ENCODE results near the gene TOM1L1.
A peak's percentile ranks its signal among the peaks of the same experiment; 100 is the strongest.

The TOM1L1 gene

DNA sequence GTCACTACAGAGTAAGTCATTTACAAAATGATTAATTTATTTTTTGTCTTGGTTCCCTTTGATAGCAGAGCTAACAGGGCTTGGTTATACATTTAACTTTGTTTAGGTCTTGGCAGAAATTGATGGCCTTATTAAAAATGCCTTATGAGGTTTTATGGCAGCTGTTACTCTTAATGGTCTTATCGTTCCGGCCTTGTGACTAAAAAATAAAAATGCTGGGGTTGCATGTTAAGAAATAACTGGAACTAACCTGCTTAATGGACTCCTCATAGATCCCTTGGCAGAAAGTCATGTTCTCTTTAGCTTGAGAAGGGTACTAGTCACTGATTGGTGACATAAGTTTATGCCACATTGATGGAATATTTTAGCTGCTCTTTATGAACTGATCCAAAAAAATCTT is 49.5 kb downstream of the TOM1L1 start:
- no peak for DNase-seq

DNA sequence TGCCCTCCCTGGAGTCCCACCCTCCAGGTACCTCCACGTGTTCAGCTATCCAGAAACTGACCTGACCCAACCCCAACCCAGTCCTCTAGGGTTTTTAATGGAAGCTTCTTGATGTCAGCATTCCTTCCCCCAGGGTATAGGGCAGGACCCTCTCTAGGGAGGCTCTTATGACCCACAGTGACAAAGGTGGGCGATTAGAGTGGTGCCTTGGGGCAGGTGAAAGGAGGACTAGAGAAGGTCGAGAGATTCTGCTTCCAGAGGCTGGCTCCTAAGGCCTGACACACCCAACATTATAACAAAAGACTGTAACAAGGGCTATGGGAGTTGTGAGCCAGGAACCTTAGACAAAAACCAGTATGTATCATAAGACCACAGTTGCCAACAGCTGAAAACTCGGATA is 50.6 kb downstream of the TOM1L1 start:
- DNase-seq: no peak

DNA sequence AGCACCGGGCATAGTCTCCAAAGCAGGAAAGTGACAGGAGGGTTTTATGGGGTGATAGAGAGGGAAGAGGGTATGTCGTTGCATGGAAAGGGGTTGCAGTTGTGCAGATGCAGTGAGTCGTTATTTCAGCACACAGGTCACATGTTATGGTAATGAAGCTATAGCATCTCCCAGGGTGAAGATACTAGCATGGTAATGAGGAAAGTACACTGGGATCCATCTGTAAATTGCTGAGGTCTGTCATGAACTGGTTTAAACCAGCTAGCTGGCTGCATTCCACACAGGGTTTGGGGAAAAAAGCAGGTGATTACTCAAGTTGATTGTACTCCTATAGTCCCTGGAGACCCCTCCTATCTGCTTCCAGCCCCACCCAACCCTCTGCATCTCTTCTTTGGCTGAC is 56.1 kb downstream of the TOM1L1 start:
- no peak for DNase-seq

DNA sequence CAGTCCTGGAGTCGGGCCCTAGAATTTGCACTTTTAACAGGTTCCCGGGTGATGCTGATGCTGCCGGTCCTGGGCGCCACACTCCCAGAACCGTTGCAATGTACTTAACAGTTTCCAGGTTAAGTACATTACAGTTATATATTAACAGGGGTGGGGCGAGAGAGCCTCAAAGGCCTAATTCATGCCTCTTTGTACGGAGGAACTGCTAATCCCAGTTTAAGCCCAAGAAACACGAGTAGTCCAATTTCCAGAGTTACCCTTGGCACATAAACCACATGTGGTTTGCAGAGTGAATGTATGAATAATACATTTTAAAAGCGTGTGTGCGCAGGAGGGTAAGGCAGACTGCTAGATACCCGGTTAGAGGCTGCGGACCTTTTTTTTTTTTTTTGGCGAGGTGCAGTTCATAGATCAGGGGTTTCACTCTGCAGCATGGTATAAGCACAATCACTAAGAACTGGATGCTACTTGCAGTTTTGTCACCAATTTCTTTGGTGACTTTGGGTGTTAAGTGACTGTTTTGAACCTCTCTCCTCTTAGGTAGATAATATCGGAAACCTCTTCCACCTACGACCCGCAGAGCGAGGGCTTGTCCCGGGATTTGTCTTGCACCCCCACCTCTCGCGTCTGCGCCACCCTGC is 67.1 kb downstream of the TOM1L1 start:
- peak; percentile 14 for DNase-seq

DNA sequence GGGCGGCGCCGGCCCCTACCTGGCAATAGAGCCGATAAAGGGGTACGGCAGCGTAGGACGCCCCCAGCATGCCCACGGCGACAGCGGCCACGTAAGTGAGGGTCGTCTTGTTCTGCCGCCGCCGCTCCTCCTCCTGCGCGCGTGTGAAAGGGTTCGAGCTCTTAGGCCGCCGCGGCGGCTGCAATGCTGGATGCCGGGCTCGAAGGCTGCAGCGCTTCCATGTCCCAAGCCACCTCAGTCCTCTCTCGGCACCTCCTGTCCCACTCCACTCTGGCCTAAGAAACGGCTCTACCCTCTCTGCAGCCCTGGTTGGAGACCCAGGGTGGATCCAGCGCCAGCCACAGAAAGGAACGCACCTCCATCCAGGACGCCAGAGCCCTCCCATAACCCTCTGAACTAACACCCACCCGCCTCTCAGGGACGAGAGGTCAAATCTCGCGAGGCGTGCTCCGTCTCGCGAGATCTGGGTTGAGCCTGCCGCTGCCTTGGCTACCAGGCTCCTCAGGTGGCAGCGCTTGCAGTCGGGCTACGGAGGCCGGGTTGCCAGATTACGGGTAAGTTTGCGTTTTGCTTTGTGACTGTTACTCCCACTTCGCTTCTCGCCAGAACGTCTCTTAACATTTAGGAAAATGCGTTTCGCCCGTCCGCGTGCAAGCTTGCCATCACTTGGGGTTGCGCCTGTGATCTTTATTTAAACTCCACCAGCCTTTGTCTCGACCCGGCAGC is 67.8 kb downstream of the TOM1L1 start, which contains the start of the genes COX11 and STXBP4:
Gene COX11, minus strand, starts transcription at position 393 of the 726 bp plus-strand sequence. Its CDS starts 8 bp downstream, at position 385.
Gene STXBP4, plus strand, starts transcription at position 504 of the 726 bp plus-strand sequence. CDS start 17,455 bp downstream, outside the sequence.
- DNase-seq: peak; percentile 93

DNA sequence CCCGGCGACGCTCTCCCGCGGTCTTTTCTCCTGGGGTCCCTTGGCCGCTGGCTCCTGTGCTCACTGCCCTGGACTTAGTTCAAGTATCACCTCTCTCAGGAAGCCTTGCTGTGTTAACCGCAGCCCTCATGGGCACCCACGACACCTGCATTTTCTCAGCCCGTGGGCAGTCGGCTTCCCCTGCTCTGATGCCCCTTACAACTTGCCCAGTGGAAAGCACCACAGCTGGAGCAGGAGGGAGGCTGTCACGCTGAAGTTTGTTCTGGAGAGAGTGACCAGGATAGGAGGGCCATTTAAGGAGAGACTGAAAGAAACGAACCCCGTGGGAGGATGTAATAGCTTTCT is 68.3 kb downstream of the TOM1L1 start:
- DNase-seq: no peak

DNA sequence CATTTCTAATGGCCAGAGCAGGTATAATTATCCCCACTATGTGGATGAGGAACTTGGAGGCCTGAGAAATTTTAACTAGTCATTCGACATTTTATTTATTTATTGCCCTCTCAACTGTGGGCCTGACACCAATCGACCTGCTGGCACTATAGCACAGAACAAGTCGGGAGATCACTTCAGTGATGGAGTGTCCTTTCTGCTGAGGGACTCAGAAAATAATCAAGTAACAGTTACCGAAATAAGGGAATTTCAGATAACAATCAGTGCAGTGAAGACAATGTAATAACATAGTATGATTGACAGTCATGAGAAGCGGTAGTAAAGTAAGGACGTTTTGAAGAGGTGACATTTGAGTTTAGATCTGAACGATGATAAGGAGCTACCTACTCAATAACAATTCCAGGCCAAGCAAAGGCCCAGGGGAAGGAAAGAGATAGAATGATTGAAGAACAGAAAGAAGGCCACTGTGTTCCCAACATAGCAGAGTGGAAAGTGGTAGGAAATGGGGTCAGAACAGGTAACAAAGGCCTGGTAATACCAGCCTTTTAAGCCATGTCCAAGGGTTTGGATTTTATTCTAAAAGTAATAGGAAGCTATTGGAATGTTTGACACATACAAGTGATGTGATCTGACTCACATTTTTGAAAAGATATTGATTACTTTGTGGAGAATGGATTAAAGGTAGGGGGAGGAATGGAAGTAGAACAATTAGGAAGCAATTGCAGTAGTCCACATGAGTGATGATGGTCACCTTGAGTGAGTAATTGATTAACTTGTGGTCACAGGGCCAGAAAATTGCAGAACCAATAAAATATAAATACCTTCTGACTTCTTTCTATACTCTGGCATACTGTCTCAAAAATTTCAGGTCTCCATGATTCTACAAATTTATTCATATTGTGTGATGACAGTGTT is 69.3 kb downstream of the TOM1L1 start:
- DNase-seq: no peak

DNA sequence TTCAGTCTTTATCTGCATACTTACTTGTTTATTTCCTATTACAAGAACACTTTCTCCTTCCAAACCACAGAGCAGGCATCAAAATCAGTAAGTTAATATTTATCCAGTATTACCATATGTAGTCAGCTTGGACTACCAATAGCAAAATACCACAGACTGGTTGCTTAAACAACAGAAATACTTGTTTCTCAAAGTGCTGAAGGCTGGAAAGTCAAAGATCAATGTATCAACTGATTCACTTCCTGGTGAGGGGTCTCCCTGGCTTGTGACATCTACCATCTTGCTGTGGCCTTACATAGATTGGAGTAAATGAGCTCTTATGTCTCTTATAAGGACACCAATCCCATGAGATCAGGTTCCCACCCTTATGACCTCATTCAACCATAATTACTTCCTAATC is 70.5 kb downstream of the TOM1L1 start:
- DNase-seq: no peak

DNA sequence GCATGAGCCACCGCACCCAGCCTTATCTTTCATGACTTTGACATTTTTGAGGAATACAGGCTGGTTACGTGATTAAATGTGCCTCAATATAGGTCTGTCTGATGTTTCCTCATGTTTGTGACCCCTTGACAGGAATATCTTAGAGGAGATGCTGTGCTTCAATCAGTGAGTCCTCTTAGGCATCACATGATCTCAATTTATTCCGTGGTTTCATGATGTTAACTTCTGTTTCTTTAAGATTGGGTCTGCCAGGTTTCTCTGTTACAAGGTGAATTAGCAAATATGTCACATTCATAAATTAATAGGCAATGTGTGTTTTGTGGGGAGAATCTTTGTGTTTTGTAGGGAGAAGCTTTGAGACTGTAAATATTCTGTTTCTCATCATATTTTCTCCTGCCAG is 71.2 kb downstream of the TOM1L1 start:
- DNase-seq: no peak

DNA sequence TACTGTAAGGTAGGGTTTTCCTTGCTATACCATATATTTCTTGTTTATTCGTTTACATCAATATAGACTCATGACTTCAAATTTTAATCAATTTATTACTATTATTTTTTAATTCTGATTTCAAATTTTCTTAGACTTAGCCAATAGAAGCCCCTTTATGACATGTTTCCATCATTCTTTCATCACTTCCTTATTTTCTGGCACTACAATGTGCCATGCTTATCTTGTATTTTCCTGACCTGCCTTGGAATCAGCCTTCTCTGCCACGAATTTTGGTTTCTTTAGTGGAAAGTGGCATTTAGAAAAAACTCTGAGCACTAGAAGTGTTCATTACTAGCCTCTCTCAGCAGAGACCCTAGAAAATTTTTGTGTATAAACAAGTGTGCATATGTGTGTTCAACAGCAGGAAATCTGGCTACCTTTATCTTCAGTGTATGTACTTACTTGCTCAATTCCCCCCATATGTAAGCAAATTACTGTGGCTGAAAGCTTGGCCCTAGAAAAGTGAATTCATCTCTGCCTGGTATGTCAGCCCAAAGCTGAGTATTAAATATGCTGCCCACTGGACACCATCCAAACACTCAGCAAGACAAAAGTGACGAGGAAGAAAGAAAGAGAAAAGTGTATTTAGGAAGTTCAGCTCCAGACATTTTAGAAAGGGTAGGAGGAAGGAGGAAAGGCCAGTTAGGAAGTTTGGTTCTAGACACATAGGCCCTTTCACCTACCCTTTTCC is 71.9 kb downstream of the TOM1L1 start:
- no peak for DNase-seq

DNA sequence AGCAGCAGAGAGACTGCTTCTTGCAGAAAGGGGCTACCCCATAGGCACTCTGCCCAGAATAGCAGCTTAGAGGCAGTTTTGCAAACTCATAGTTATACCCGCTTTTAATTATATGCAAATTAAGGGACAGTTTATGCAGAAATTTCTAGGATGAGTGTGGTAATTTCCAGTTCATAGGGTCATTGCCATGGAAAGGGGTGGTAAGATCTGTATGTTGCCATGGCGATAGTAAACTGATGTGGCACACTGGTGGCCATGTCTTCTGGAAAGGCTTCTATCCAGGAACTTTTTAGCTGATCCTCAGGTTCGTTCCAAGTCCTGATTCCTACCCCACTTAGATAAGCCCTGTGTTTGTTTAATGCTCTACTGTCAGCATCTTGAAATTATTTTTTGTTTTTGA is 74.1 kb downstream of the TOM1L1 start:
- no peak for DNase-seq

DNA sequence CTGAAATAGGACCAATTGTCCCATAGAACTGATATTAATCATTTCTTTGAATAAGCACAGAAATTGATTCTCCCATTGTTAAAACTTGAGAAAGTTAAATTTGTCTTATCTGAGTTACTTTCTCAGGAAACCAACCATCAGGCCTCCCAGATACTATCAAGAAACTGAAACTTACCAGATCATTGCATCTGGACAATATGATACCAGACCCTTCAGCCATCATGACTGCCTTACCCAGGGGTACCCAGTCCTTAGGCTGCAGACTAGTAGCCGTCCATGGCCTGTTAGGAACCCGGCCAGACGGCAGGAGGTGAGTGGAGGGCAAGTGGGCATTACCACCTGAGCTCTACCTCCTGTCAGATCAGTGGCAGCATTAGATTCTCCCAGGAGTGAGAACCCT is 75.7 kb downstream of the TOM1L1 start:
- DNase-seq: no peak

DNA sequence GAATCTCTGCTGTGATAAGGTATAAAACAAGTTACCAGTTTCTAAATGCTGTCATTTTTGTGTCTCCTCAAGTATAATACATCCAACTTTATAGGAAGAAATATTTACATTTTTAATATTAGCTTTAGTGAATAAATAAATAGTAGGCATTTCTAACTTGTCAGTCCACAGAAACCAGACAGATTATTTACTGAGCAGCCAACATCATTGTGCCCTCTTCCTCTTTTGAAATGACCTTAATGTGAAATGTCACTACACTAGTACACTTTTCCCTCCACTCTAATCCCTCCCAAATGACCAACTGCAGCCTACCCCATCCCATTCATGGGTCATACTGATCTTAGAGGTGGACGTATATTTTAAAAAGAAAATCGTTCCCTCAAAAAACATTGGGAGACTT is 77.1 kb downstream of the TOM1L1 start:
- no peak for DNase-seq

DNA sequence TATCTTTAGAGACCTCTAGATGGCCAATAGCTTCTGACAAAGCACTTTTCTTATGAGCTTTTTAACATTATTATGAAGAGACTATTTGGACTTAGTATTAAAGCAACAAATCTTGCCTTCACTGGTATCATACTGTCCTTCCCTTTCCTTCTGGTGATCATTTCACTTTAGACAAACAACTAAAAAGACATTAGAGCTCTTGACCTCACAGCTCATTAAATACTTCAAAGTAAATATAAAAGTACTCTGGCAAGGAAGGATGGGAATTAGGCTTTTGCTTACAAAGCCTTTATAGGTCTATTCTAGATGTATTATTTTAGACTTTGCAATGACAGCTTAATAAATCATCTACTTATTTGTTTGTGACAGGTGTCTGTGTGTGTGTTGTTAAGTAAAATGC is 79.0 kb downstream of the TOM1L1 start:
- no peak for DNase-seq

DNA sequence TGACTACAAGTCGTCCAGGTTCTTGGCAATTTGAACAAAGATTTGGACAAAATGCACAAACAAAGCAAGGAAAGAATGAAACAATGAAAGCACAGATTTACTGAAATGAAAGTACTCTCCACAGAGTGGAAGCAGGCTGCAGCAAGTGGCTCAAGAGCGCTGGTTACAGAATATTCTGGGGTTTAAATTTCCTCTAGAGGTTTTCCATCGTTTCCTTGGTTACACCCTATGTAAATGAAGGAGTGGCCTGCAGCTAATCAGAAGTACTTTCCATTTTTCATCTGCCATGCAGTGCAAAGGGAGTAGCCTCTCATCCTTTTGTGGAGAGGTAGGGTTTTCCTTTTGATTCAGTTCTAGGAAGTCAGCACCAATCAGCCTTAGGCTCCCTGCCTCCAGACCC is 79.7 kb downstream of the TOM1L1 start:
- DNase-seq: no peak

DNA sequence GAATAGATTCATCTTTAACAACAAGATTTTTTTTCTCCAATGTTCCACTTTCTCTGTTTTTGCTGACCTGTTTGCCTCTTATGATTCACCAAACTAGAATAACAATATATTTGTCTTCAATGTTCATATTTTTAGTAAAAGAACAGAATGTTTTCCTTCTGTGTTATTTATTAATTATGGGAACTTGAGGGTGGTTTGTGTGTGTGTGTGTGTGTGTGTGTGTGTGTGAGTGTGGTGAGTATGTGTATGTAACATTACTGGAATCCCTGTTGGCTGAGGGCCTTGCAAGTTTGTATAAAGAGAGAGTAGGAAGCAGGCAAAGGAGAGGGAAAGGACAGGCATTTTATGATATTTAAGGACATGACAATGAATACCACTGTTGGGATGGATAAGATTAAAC is 81.7 kb downstream of the TOM1L1 start:
- no peak for DNase-seq

DNA sequence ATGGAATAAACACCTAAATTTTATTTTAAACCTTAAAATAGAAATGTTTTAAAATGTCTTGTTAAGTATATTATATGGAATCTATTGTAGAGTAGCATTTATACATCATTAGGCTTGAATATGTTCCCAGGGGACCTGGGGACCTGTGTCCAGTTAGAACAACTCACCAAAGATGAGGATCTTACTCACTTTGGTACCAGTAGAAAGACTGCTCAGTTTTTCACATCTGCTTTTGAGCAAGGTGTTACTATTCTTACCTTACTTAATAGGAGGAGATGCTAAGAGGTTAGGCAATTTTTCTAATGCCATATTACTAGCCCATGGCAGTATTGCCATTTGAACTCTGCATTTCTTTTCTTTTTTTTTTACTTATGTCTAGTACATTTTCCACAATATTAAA is 82.6 kb downstream of the TOM1L1 start:
- DNase-seq: no peak

DNA sequence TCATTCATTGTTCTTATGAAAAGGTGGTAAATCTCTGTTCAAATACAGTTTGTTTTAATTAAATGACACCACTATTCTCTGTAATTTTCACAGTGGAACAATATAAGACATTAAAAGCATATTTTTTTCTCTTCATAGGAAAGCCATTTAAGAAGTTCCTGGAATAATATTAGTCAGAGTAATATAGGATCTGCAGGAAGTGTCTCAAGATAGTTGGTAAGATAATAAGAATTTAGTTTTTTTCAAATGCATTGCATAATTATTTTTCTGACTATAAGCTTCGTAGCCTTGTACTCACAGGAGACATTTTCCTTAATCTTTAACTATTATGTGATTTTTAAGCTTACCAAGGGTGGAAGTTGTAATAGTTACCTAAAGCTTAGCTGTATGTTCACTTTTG is 84.8 kb downstream of the TOM1L1 start:
- no peak for DNase-seq

DNA sequence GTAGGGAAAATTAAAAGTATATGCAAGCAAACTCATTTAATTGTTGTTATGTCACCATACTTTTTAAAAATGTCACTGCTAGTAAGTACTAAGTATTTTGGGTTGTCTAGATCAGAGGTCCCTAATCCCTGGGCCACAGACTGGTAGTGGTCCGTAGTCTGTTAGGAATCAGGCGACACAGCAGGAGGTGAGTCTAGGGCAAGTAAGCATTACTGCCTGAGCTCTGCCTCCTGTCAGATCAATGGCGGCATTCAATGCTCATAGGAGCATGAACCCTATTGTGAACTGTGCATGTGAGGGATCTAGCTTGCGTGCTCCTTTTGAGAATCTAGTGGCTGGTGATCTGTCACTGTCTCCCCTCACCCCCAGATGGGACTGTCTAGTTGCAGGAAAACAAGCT is 89.5 kb downstream of the TOM1L1 start:
- DNase-seq: no peak

DNA sequence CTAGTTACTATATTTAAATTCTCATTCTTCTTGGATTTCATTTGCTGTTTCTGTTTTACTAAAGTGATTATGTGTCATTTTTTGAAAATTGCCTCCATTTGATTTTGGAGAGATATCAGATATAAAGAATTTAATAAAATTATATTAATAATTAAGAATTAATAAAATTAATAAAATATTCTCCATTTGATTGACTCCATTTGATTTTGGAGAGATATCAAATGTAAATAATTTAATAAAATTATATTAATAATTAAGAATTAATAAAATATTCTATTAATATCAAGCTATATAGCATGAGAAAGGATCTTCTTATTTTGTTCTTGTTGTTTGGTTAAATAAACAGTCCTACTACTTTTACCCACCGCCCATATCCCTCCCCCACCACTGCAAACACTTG is 90.9 kb downstream of the TOM1L1 start:
- DNase-seq: no peak

DNA sequence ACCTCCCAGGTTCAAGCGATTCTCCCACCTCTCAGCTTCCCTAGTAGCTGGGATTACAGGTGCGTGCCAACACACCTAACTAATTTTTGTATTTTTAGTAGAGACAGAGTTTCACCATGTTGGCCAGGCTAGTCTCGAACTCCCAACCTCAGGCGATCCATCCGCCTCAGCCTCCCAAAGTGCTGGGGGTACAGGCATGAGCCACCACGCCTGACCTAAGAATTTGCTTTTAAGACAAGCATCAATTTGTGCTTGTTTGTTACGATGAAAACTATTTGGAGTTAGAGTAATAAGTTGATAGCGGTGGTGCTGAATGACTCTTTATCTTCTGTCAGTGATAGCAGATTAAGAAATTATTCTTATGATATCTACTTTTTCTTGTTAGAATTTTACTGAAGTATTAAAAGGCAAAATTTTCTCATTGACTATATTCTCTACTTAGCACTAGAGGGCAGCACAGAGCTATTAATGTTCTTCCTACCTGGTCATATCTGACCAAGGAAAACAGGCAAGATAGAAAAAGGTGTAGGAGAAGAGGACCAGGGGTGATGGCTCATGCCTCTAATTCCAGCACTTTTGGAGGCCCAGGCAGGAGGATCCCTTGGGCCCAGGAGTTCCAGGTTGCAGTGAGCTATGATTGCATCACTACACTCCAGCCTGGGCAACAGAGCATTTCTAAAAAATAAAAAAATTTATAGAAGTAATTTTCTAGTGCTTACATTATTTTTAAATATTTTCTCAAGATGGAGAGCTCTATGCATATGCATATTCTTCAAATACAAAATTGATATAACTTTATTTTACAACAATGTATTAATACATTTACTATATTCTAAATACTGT is 92.4 kb downstream of the TOM1L1 start:
- DNase-seq: no peak

DNA sequence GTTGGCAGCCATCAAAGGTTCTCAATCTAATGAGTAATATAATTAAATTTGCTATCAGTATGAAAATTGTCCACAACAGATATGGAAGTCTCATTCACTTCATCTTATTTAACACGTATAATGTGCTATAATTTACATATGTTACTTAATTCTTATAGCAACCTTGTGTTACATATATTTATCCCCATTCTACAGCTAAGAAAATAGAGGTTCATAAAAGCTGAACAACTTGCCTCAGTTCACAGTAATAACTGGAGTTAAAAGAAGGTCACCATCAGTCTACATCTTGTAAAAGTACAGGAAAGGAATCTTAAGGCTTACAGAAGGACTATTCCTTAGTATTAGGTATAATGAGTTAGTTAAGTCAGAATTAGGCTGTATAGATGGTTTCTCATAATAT is 95.8 kb downstream of the TOM1L1 start:
- no peak for DNase-seq

All from activated naive CD4-positive, alpha-beta T cell treated with anti-CD3 and anti-CD28 coated beads, Interleukin-2, amount 50 U/mL, for 16 hours (primary cell).